Fibroblast of lung (primary cell): ENCODE measurements around the gene ITIH3. TPM values are rescaled to one million over a fixed set of nuclear protein-coding genes. Genes with fewer than 3 reads are reported as not detected.

Source experiments
- DNase-seq, 2 donors: peaks; one replicate each; pipeline versions ENCODE4 v3.0.0 to v3.0.0-alpha.2; 2010; ENCODE audit warnings: low read depth in 2 of 2
- H2AFZ ChIP-seq: 2 replicates; pipeline ENCODE4 v1.5.1; 2012; ENCODE audit warnings: low read length, control low read depth, inconsistent platforms
- H3K27ac ChIP-seq: 2 replicates; pipeline ENCODE4 v1.5.1; 2011; ENCODE audit warnings: low read length, control low read depth; ENCODE audit not compliant: insufficient read depth
- H3K27me3 ChIP-seq: 2 replicates; pipeline ENCODE4 v1.5.1; 2011; ENCODE audit warnings: mild to moderate bottlenecking, low read length; ENCODE audit not compliant: control insufficient read depth, insufficient read depth
- H3K36me3 ChIP-seq: 2 replicates; pipeline ENCODE4 v1.5.1; 2011; ENCODE audit warnings: low read length; ENCODE audit not compliant: control insufficient read depth, insufficient read depth
- H3K4me1 ChIP-seq: 2 replicates; pipeline ENCODE4 v1.5.1; 2011; ENCODE audit warnings: low read length; ENCODE audit not compliant: control insufficient read depth, insufficient read depth; ENCODE audit errors: extremely low read depth
- H3K4me2 ChIP-seq: 2 replicates; pipeline ENCODE4 v1.5.1; 2011; ENCODE audit warnings: low read length, control low read depth; ENCODE audit not compliant: insufficient read depth; ENCODE audit errors: extremely low read depth
- H3K4me3 ChIP-seq, 4 experiments: fragments of 200-600 bp in 1 of 4; sonication (generic) in 1 of 4; replicated peaks in 1 of 4; 2 replicates each; pipeline ENCODE4 v1.5.1; 2011 to 2016; ENCODE audit warnings: low read length in 4 of 4, low read depth in 3 of 4, mild to moderate bottlenecking in 3 of 4, control low read depth in 2 of 4, inconsistent platforms in 1 of 4, mixed read lengths in 1 of 4; ENCODE audit not compliant: insufficient read depth in 1 of 4; ENCODE audit errors: control extremely low read depth in 1 of 4
- H3K79me2 ChIP-seq: 2 replicates; pipeline ENCODE4 v1.5.1; 2012; ENCODE audit warnings: mild to moderate bottlenecking, low read length, inconsistent platforms; ENCODE audit not compliant: control insufficient read depth, insufficient read depth
- H3K9ac ChIP-seq: 2 replicates; pipeline ENCODE4 v1.5.1; 2011; ENCODE audit warnings: mild to moderate bottlenecking, low read length, control low read depth; ENCODE audit not compliant: insufficient read depth
- H3K9me3 ChIP-seq: 2 replicates; pipeline ENCODE4 v1.5.1; 2012; ENCODE audit warnings: low read depth, low read length; ENCODE audit not compliant: control insufficient read depth, insufficient read depth
- H4K20me1 ChIP-seq: 2 replicates; pipeline ENCODE4 v1.5.1; 2011; ENCODE audit warnings: low read length; ENCODE audit not compliant: control insufficient read depth, insufficient read depth; ENCODE audit errors: extremely low read depth
- EZH2 ChIP-seq: IDR thresholded peaks from 2 replicates; pipeline ENCODE4 v1.5.1; 2012; ENCODE audit warnings: low read length, control low read depth, mild to moderate bottlenecking; ENCODE audit errors: missing control alignments
- polyA plus RNA-seq, 2 donors: library from polyadenylated mRNA; depleted of rRNA in 1 of 2; stranded (reverse) in 1 of 2; unstranded in 1 of 2; fragments of >200 nt; gene quantifications; 2 replicates each; pipeline ENCODE4 v1.2.1, GENCODE V29; 2011 to 2012; ENCODE audit warnings: missing spikeins in 1 of 2
- total RNA-seq: library from RNA; depleted of rRNA; stranded (reverse); fragments of >200 nt; gene quantifications from 2 replicates; pipeline ENCODE4 v1.2.1, GENCODE V29; 2014
- TF ChIP-seq, protein P1 (sequence below), 2 donors: IDR thresholded peaks in 1 of 2; conservative IDR thresholded peaks in 1 of 2; 1 replicate in 1 of 2; 2 replicates in 1 of 2; pipeline ENCODE4 v1.5.1; 2011 to 2012; ENCODE audit warnings: low read length in 2 of 2, control low read depth in 1 of 2, inconsistent platforms in 1 of 2, low read depth in 1 of 2, mild to moderate bottlenecking in 1 of 2

Gene ITIH3
- total and polyA plus RNA-seq, 2 donors (not counting 1 experiment from before 2014, with no cell fraction given), result 0.17 to 1.5 TPM

- Histone ChIP-seq H3K79me2 (no peaks in the 10 kb centered on the region), H3K4me2 (no peak overlapping the region), H4K20me1 (no peaks in the 10 kb centered on the region), H3K27me3 (peaks cover 17% of the 10 kb centered on the region), H3K4me3 (no peak overlapping the region), H2AFZ (no peak overlapping the region), H3K27ac (no peak overlapping the region), H3K4me1 (no peaks in the 10 kb centered on the region), H3K9ac (no peak overlapping the region), H3K36me3 (no peaks in the 10 kb centered on the region), H3K9me3 (no peaks in the 10 kb centered on the region)
- no peak for DNase-seq
- TF ChIP-seq, protein P1, sequence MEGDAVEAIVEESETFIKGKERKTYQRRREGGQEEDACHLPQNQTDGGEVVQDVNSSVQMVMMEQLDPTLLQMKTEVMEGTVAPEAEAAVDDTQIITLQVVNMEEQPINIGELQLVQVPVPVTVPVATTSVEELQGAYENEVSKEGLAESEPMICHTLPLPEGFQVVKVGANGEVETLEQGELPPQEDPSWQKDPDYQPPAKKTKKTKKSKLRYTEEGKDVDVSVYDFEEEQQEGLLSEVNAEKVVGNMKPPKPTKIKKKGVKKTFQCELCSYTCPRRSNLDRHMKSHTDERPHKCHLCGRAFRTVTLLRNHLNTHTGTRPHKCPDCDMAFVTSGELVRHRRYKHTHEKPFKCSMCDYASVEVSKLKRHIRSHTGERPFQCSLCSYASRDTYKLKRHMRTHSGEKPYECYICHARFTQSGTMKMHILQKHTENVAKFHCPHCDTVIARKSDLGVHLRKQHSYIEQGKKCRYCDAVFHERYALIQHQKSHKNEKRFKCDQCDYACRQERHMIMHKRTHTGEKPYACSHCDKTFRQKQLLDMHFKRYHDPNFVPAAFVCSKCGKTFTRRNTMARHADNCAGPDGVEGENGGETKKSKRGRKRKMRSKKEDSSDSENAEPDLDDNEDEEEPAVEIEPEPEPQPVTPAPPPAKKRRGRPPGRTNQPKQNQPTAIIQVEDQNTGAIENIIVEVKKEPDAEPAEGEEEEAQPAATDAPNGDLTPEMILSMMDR (conservative IDR thresholded peaks at IDR 0.05 in 1 of 2, IDR thresholded peaks at IDR 0.05 in 1 of 2; ENCODE audit: low read depth in 1 of 2, low read length in 2 of 2), result no peak
- peak; percentile 33 for TF ChIP-seq EZH2
These were observed 16.4 kb upstream of the ITIH3 start for GRCh38 chr3:52777959-52778805.

- no peaks in the 10 kb centered on the region for H4K20me1 ChIP-seq
- DNase-seq, result no peak
- no peak overlapping the region for H3K9ac ChIP-seq
- no peak overlapping the region for H3K4me3 ChIP-seq
- no peaks in the 10 kb centered on the region for H3K36me3 ChIP-seq
- H3K4me2 ChIP-seq, result no peak overlapping the region
- H3K9me3 ChIP-seq, result no peaks in the 10 kb centered on the region
- no peak overlapping the region for H3K27ac ChIP-seq
- no peaks in the 10 kb centered on the region for H3K79me2 ChIP-seq
- peaks cover 17% of the 10 kb centered on the region for H3K27me3 ChIP-seq
- H3K4me1 ChIP-seq, result no peaks in the 10 kb centered on the region
- TF ChIP-seq, protein P1 (conservative IDR thresholded peaks at IDR 0.05 in 1 of 2, IDR thresholded peaks at IDR 0.05 in 1 of 2; ENCODE audit: low read depth in 1 of 2, low read length in 2 of 2), result no peak
- TF ChIP-seq EZH2, result no peak
- H2AFZ ChIP-seq, result no peak overlapping the region
These were observed 15.4 kb upstream of the ITIH3 start for GRCh38 chr3:52779011-52779836.
